HFFc6 (cell line): ENCODE data around the gene ANAPC5. TPM values are rescaled to one million over a fixed set of nuclear protein-coding genes. Genes with fewer than 3 reads are reported as not detected.

Source experiments
- DNase-seq: peaks from one replicate; pipeline ENCODE4 v3.0.0-alpha.2; 2018
- H3K27ac Mint-ChIP-seq: 2 replicates; pipeline ENCODE4 v1.8.0; 2020; ENCODE audit warnings: mild to moderate bottlenecking, mixed read lengths
- H3K27me3 Mint-ChIP-seq: 2 replicates; pipeline ENCODE4 v1.8.0; 2021; ENCODE audit warnings: mild to moderate bottlenecking, moderate library complexity, mixed read lengths; ENCODE audit not compliant: insufficient read depth
- H3K36me3 Mint-ChIP-seq: 2 replicates; pipeline ENCODE4 v1.8.0; 2021; ENCODE audit warnings: low read depth, mixed read lengths
- H3K4me1 Mint-ChIP-seq: 2 replicates; pipeline ENCODE4 v1.8.0; 2020; ENCODE audit warnings: low read depth, mixed read lengths
- H3K4me3 Mint-ChIP-seq: 2 replicates; pipeline ENCODE4 v1.8.0; 2020; ENCODE audit warnings: mild to moderate bottlenecking, moderate library complexity, mixed read lengths
- H3K9me3 Mint-ChIP-seq: 2 replicates; pipeline ENCODE4 v1.8.0; 2020; ENCODE audit warnings: mild to moderate bottlenecking, mixed read lengths
- total RNA-seq, 6 experiments: library from RNA; stranded (reverse); fragmentation: NEBNext Ultra II Directional; extraction: Animal tissue kit (Norgen Biotek cat#: 25700); gene quantifications; 2 replicates in 1 of 6; 3 replicates in 5 of 6; pipeline ENCODE4 v1.2.3, GENCODE V29; 2021
- TF ChIP-seq, protein P1 (sequence below): fragments of 200-600 bp; sonication (generic); IDR thresholded peaks from 2 replicates; pipeline ENCODE4 v1.5.0; 2021; ENCODE audit warnings: antibody characterized with exemption, mild to moderate bottlenecking

ANAPC5 gene
- total RNA-seq, 6 experiments from 2014 or later = 84.5 to 103 (median 93.5) TPM

- H3K36me3 Mint-ChIP-seq = no peaks in the 10 kb centered on the region; the same call in 1 of the 2 replicates
- no peak for DNase-seq
- peaks cover 12% of the 10 kb centered on the region for H3K4me1 Mint-ChIP-seq
- H3K27me3 Mint-ChIP-seq = no peaks in the 10 kb centered on the region
- H3K4me3 Mint-ChIP-seq = no peak overlapping the region
- TF ChIP-seq, protein P1, sequence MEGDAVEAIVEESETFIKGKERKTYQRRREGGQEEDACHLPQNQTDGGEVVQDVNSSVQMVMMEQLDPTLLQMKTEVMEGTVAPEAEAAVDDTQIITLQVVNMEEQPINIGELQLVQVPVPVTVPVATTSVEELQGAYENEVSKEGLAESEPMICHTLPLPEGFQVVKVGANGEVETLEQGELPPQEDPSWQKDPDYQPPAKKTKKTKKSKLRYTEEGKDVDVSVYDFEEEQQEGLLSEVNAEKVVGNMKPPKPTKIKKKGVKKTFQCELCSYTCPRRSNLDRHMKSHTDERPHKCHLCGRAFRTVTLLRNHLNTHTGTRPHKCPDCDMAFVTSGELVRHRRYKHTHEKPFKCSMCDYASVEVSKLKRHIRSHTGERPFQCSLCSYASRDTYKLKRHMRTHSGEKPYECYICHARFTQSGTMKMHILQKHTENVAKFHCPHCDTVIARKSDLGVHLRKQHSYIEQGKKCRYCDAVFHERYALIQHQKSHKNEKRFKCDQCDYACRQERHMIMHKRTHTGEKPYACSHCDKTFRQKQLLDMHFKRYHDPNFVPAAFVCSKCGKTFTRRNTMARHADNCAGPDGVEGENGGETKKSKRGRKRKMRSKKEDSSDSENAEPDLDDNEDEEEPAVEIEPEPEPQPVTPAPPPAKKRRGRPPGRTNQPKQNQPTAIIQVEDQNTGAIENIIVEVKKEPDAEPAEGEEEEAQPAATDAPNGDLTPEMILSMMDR = no peak
- H3K27ac Mint-ChIP-seq = no peak overlapping the region
- no peaks in the 10 kb centered on the region for H3K9me3 Mint-ChIP-seq
Measured at GRCh38 chr12:121293603-121294002, 58.6 kb downstream of the ANAPC5 start.

DNA sequence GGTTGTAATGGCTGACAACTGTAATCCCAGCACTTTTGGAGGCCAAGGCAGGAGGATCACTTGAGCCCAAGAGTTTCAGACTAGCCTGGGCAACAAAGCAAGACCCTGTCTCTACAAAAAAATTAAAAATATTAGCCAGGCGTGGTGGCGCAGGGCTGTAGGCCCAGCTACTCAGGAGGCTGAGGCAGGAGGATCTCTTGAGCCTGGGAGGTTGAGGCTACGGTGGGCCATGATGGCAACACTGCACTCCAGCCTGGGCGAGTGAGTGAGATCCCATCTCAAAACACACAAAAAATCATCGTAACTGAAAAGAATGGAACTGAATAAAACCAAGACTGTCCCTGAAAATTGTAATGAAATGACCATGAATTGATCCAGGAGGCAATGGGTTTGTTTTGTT lies 61.8 kb downstream of the ANAPC5 start:
- Mint-ChIP-seq H3K27ac (no peak overlapping the region), H3K4me1 (peaks cover 13% of the 10 kb centered on the region), H3K9me3 (no peaks in the 10 kb centered on the region), H3K4me3 (no peak overlapping the region), H3K36me3 (no peaks in the 10 kb centered on the region; the same call in 1 of the 2 replicates), H3K27me3 (no peaks in the 10 kb centered on the region)
- TF ChIP-seq, protein P1 = no peak
- DNase-seq = no peak

DNA sequence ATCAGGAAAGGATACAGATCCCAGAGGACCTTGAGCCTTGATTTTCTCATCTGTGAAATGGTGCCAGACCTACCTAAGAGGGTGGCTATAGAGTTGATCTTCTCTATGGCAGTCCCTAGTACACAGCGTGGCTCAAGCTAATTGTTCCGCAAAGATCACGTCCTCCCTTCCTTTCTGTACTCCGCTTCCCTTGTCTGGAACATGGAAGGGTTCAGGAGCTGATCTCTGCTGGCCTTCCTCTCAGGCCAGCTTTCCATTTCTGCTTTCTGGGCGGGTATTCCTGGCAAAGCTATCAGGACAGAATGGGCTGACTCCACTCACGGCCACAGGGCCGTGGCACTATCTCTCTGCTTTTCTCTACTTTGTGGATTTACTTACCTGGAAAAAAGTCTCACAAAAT lies 62.2 kb downstream of the ANAPC5 start:
- Mint-ChIP-seq H3K36me3 (no peaks in the 10 kb centered on the region; the same call in 1 of the 2 replicates), H3K27me3 (no peaks in the 10 kb centered on the region), H3K27ac (no peak overlapping the region)

DNA sequence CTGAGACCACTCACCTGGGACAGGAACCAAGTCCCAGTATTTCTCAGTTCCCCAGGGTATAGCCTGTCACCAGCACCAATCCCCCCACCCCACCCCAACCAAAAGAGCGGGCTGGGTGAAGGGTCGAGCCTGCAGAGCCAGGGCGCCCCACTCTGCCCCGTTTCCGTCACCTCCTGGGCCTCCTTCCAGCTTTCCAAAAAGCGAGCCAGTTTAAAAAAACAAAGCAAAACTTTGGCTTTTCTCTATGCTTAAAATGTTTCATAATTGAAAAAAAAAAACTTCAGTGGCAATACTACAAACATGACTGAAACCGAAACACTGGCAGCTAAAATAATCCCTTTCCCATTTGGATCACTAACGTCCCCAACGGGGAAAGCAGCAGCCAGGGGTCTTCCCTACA lies 63.2 kb downstream of the ANAPC5 start:
- DNase-seq = no peak
- Mint-ChIP-seq H3K27ac (no peak overlapping the region), H3K36me3 (no peaks in the 10 kb centered on the region; the same call in 1 of the 2 replicates)

More for the DNA sequence above, 62.2 kb downstream of the ANAPC5 start:
- TF ChIP-seq, protein P1 = no peak
- H3K4me3 Mint-ChIP-seq = no peak overlapping the region
- H3K9me3 Mint-ChIP-seq = no peaks in the 10 kb centered on the region
- no peak for DNase-seq
- peaks cover 9% of the 10 kb centered on the region for H3K4me1 Mint-ChIP-seq

DNA sequence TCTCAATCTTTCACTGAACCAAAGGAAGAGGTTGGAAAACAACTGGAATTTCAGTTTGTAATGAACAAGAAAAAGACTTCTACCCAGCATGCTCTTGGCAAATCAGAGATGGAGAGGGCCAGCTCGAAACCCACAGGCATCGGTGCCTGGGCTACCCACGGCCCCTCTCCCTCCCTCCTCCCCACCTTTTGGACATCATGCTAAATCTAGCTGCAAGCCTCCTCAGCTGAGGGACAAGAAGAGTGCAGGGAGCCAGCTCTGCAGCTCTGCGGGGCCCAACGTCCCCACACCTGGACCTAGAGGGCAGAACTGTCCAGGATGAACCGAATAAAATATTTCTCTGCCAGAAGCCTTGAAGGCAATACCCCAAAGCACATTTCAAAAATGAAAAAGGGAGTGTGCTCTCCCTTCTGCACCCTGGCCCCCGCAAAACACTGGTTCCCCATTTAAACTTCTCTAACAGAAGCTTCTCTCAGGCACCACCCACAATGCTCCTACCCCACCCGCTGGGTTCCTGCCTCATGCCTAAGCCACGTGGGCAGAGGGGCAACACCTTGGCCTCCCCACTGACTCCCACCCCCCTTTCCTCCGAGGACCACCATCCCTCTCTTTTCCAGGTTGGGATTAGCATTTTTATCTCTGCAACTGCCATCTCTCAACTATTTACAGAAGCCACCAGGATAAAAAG lies 63.9 kb downstream of the ANAPC5 start:
- TF ChIP-seq, protein P1 = no peak
- no peaks in the 10 kb centered on the region for H3K27me3 Mint-ChIP-seq
- no peaks in the 10 kb centered on the region for H3K9me3 Mint-ChIP-seq
- H3K27ac Mint-ChIP-seq = no peak overlapping the region
- no peak for DNase-seq
- no peak overlapping the region for H3K4me3 Mint-ChIP-seq
- no peaks in the 10 kb centered on the region; the same call in 1 of the 2 replicates for H3K36me3 Mint-ChIP-seq
- H3K4me1 Mint-ChIP-seq = peaks cover 13% of the 10 kb centered on the region; the same call in 1 of the 2 replicates

More for the DNA sequence above, 63.2 kb downstream of the ANAPC5 start:
- no peaks in the 10 kb centered on the region for H3K9me3 Mint-ChIP-seq
- peaks cover 13% of the 10 kb centered on the region; the same call in 1 of the 2 replicates for H3K4me1 Mint-ChIP-seq
- TF ChIP-seq, protein P1 = no peak
- no peaks in the 10 kb centered on the region for H3K27me3 Mint-ChIP-seq
- H3K4me3 Mint-ChIP-seq = no peak overlapping the region
